Activated CD8-positive, alpha-beta memory T cell treated with anti-CD3 and anti-CD28 coated beads for 4 hours (primary cell): ENCODE measurements around the gene IMMP1L.

Experiments
- DNase-seq, 2 donors: peaks; one replicate each; pipeline ENCODE4 v3.0.0-alpha.2; 2020; ENCODE audit warnings: low read depth in 2 of 2

IMMP1L gene

DNA sequence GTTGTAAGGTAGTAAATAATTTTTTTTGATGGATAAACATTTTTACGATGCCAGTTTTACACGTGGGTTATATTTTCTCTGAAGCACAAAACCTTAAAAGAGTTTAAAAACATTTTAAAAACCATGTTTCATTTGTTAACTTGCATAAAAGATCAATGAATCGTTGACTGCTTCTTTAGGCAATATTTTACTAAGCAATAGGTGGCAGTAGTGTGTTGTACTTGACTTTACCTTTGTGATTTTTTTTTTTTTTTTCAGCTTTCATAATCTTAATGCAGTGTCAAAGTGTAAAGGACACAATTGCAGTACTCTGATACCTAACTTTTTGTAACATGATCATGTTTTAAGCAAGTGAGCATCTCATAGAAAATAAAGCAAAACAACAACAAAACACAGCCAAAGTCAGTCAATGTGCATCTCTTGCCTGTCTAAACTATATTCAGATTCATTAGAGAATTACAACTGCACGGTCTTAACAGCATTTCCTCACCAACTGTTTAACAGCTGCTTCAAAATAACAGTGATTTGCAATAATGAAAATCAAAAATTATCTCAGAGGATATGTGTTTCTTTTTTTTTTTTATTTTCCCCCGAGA is 112.1 kb downstream of the IMMP1L start:
- no peak for DNase-seq

- DNase-seq, result no peak
Observed at GRCh38 chr11:31387379-31387778, 122.0 kb downstream of the IMMP1L start.

- no peak for DNase-seq
Observed at GRCh38 chr11:31383116-31383515, 126.3 kb downstream of the IMMP1L start.
